ENCODE measurements around the gene RCSD1. TPM values are rescaled to one million over a fixed set of nuclear protein-coding genes. Genes with fewer than 3 reads are reported as not detected.

RCSD1 gene
- total and polyA plus RNA-seq, 2 of the 13 experiments (the other 11 are each of a cell fraction or from before 2014, with no cell fraction given), result not detected

GRCh38 chr1:167582722-167583121 is 47.3 kb upstream of the RCSD1 start:
- POLR2A ChIA-PET, result no interaction called here
- Histone ChIP-seq H3K36me3 (replicated peaks in 1 of 2; ENCODE audit: control insufficient read depth in 1 of 2, insufficient read depth in 2 of 2, low read length in 2 of 2) (no peaks in the 10 kb centered on the region), H3K4me3 (replicated peaks in 1 of 3; ENCODE audit: insufficient read depth in 1 of 3, low read depth in 2 of 3, low read length in 3 of 3) (no peak overlapping the region), H3K27me3 (ENCODE audit: control insufficient read depth in 1 of 2, insufficient read depth in 2 of 2, low read length in 2 of 2) (0 out of 5 replicates have a peak, but pooled peaks cover 0 to 3% of the 10 kb centered on the region in 2 experiments), H4K20me1 (ENCODE audit: insufficient read depth, low read length) (no peaks in the 10 kb centered on the region), H2AFZ (ENCODE audit: low read length) (no peak overlapping the region), H3K27ac (ENCODE audit: extremely low read length, insufficient read depth, low read length) (no peak overlapping the region), H3K4me2 (ENCODE audit: low read depth, low read length) (no peak overlapping the region), H3K79me2 (ENCODE audit: insufficient read depth, low read length) (no peaks in the 10 kb centered on the region), H3K4me1 (ENCODE audit: insufficient read depth, low read length) (no peaks in the 10 kb centered on the region), H3K9me3 (ENCODE audit: low read length) (no peaks in the 10 kb centered on the region), H3K9ac (ENCODE audit: insufficient read depth, low read depth, low read length) (no peak overlapping the region)
- intact Hi-C loops (cut with micrococcal nuclease; ENCODE audit: unreplicated experiment), result no loop called here
- CTCF ChIA-PET (ENCODE audit: low intra/inter-chr PET ratio, low total read pairs), result no interaction called here
- no TSS peak for BruUV-seq (replicated peaks)
- no peak for DNase-seq (ENCODE audit: low spot score)
- no peak for ATAC-seq
- WGBS (ENCODE audit: low lambda C conversion rate), result 31% methylated on average over 4 of the region's 4 CpGs
- in situ Hi-C loops (cut with HindIII; ENCODE audit: extremely low pct_ligation_motif_present, low pct_unique_long_range_greater_than_20kb), result no loop called here
- no peak for TF ChIP-seq ZNF501 (CRISPR knock-in tag; IDR thresholded peaks at IDR 0.05)
- TF ChIP-seq ATF3 (CRISPR knock-in tag; IDR thresholded peaks at IDR 0.05), result no peak
- FAIRE-seq, result no peak

GRCh38 chr1:167584581-167584980 is 45.5 kb upstream of the RCSD1 start:
- TF ChIP-seq KAT7 (CRISPR knock-in tag; IDR thresholded peaks at IDR 0.05; ENCODE audit: borderline replicate concordance) (no peak), ZNF329 (CRISPR knock-in tag; IDR thresholded peaks at IDR 0.05; ENCODE audit: low read depth) (no peak), RAD51 (IDR thresholded peaks at IDR 0.05; ENCODE audit: borderline replicate concordance) (no peak), CREM (IDR thresholded peaks at IDR 0.05) (no peak), CREM (CRISPR knock-in tag; IDR thresholded peaks at IDR 0.05) (no peak), ATF4 (CRISPR knock-in tag; IDR thresholded peaks at IDR 0.05) (no peak), ZNF710 (CRISPR knock-in tag; IDR thresholded peaks at IDR 0.05; ENCODE audit: borderline replicate concordance) (no peak), ZNF331 (CRISPR knock-in tag; IDR thresholded peaks at IDR 0.05) (no peak), DNMT3B (CRISPR knock-in tag; conservative IDR thresholded peaks at IDR 0.05) (no peak), ZNF280D (CRISPR knock-in tag; IDR thresholded peaks at IDR 0.05) (no peak)
- ChIA-PET CTCF (ENCODE audit: low intra/inter-chr PET ratio, low total read pairs) (no interaction called here), POLR2A (no interaction called here)
- no peaks in the 10 kb centered on the region for H3K4me1 ChIP-seq (ENCODE audit: insufficient read depth, low read length)
- H3K27me3 ChIP-seq (ENCODE audit: control insufficient read depth in 1 of 2, insufficient read depth in 2 of 2, low read length in 2 of 2), result 0 out of 5 replicates have a peak, but pooled peaks cover 0 to 3% of the 10 kb centered on the region in 2 experiments
- H4K20me1 ChIP-seq (ENCODE audit: insufficient read depth, low read length), result no peaks in the 10 kb centered on the region
- intact Hi-C loops (cut with micrococcal nuclease; ENCODE audit: unreplicated experiment), result no loop called here
- H3K36me3 ChIP-seq (replicated peaks in 1 of 2; ENCODE audit: control insufficient read depth in 1 of 2, insufficient read depth in 2 of 2, low read length in 2 of 2), result no peaks in the 10 kb centered on the region
- ATAC-seq, result no peak
- H3K79me2 ChIP-seq (ENCODE audit: insufficient read depth, low read length), result no peaks in the 10 kb centered on the region
- H3K9ac ChIP-seq (ENCODE audit: insufficient read depth, low read depth, low read length), result no peak overlapping the region
- no peak overlapping the region for H3K4me3 ChIP-seq (replicated peaks in 1 of 3; ENCODE audit: insufficient read depth in 1 of 3, low read depth in 2 of 3, low read length in 3 of 3)
- no peak for DNase-seq (ENCODE audit: low spot score)
- no peak overlapping the region for H2AFZ ChIP-seq (ENCODE audit: low read length)
- WGBS (ENCODE audit: low lambda C conversion rate), result 17% methylated on average over 2 of the region's 3 CpGs
- no TSS peak for BruUV-seq (replicated peaks)
- H3K4me2 ChIP-seq (ENCODE audit: low read depth, low read length), result no peak overlapping the region
- FAIRE-seq, result no peak
- no peak overlapping the region for H3K27ac ChIP-seq (ENCODE audit: extremely low read length, insufficient read depth, low read length)
- in situ Hi-C loops (cut with HindIII; ENCODE audit: extremely low pct_ligation_motif_present, low pct_unique_long_range_greater_than_20kb), result no loop called here
- H3K9me3 ChIP-seq (ENCODE audit: low read length), result no peaks in the 10 kb centered on the region
